WI38 (cell line): Measurements from ENCODE around the gene GPR176.

ENCODE experiments used
- H3K4me3 ChIP-seq: 2 replicates; pipeline ENCODE4 v1.5.1; 2011; ENCODE audit warnings: low read depth, mild to moderate bottlenecking, control low read depth, low read length
- TF ChIP-seq, protein P1 (sequence below): IDR thresholded peaks from 2 replicates; pipeline ENCODE4 v1.5.1; 2012; ENCODE audit warnings: low read depth, mild to moderate bottlenecking, control low read depth, low read length

Gene GPR176

DNA sequence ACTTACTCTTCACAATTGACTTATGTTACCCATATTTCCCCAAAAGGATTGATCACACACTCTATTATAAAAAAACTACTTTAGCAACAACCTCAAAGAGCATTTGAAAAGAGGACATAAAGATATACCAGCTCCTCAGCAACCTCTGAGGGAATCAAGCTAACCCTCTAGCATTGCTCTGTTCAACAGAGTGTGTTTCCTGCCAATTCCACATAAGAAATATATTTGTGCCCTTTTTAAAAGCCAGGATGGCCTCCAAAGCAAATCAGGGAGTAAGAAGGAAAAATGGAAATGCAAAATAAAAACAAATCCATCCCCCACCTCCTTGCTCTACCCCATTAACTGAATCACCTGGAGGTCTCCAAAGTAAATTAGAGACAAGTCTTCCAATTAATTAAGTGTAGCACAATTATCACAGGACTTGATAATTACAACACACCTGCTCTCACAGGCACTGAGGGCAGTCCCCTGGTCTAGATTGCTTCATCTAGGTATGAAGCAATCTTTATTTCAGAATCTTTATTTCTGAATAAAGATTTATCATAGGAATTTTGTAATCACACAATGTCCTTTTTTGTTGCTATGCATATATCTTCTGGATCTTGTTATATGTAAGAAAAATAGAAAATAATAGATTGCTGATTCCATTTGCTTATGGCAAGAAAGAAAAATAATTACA lies 34.8 kb downstream of the GPR176 start:
- H3K4me3 ChIP-seq = no peak overlapping the region
- TF ChIP-seq, protein P1, sequence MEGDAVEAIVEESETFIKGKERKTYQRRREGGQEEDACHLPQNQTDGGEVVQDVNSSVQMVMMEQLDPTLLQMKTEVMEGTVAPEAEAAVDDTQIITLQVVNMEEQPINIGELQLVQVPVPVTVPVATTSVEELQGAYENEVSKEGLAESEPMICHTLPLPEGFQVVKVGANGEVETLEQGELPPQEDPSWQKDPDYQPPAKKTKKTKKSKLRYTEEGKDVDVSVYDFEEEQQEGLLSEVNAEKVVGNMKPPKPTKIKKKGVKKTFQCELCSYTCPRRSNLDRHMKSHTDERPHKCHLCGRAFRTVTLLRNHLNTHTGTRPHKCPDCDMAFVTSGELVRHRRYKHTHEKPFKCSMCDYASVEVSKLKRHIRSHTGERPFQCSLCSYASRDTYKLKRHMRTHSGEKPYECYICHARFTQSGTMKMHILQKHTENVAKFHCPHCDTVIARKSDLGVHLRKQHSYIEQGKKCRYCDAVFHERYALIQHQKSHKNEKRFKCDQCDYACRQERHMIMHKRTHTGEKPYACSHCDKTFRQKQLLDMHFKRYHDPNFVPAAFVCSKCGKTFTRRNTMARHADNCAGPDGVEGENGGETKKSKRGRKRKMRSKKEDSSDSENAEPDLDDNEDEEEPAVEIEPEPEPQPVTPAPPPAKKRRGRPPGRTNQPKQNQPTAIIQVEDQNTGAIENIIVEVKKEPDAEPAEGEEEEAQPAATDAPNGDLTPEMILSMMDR = no peak

DNA sequence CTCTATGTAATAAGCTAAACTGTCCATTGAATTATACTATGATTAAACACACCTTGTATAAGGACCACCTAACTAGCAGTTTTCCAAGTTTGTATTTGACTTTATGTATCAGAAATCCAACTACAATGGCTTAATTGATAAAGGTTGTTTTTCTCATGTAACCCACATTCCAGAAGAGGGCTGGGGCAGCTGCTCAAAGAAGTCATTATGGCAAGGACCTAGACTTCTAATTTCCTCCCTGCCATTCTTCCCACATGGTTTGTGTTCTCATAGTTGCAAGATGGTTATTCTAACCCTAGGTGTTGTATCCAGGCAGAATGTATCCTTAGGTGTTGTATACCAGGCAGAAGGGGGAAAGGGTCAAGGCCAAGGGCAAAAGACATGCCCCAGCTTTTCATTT lies 35.7 kb downstream of the GPR176 start:
- TF ChIP-seq, protein P1 = no peak
- no peak overlapping the region for H3K4me3 ChIP-seq

DNA sequence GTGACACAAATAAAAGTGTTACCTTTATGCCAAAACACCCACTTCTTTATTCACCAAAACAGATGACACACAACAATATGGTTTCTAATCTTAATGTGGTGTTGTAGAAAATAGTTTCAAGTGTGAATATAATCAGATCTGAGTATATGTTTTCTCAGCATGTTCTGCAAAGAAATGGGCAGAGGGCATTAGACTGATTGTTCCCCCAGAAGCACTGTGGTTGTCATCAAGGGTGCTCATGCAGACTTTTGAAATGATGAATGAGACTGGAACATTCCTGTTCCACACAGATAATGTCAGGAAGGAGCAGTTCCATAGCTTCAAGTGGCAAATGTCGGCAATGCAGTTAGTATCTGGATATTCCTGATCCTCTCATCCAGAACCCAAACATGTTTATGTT lies 37.5 kb downstream of the GPR176 start:
- TF ChIP-seq, protein P1 = no peak

DNA sequence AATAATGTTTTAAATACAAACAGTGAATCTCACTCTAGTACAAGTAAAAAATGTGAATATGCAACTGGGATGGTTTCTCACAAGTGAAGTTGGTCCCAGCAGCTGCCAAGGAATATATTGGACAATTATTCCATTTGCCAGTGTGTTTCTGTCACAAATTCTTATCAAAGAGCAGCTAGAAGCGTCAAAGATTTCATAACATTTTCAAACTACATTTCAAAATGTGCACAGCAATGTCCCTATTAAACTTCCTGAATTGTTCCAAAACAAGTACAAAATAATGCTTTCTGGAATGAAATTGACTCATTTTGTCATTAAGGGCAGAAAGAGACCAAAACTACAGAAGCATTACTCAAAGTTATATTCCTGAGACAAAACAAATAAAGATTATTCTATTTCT lies 38.3 kb downstream of the GPR176 start:
- H3K4me3 ChIP-seq = no peak overlapping the region
- TF ChIP-seq, protein P1 = no peak

More for the DNA sequence above, 37.5 kb downstream of the GPR176 start:
- H3K4me3 ChIP-seq = no peak overlapping the region

DNA sequence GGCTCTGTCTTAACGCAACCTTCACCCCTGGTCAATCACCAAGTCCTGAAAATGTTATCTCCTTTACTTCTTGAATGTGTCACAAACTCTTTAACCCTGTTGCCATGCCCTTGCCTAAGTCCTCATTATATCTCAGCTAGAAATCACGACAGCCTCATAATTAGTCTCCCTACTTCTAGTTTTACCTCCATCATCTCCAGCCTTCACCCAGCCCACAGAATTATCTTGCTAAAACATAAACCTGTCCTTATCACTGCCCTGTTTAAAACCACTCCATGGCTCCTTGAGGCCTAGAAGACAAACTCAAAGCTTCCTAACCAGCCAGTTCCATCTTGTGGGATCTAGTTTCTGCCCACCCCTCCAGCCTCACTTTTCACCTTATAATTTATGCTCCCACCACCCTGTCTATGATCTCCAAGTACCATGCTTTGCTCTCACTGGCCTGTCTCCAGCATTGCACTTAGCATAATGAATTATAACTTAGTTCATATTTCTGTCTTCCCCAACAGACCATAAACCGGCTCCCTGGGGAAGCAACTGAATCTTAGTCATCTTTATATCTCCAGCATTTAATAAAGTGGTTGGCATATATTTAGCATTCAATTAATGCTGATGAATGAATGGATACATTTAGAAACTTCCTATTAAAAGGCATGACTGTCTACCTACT lies 39.2 kb downstream of the GPR176 start:
- H3K4me3 ChIP-seq = no peak overlapping the region
- TF ChIP-seq, protein P1 = no peak

DNA sequence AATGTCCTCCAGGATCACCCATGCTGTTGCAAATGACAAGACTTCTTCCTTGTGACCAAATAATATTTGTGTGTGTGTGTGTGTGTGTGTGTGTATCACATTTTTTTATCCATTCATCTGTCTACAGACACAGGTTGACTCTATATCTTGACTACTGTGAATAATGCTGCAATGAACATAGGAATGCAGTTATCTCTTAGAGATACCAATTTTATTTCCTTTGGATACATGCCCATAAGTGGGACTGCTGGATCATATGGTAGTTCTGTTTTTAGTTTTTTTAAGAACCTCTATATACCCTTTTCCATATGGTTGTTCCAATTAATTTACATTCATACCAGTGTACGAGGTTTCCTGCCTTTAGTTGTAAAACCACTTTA lies 41.7 kb downstream of the GPR176 start:
- TF ChIP-seq, protein P1 = no peak
- no peak overlapping the region for H3K4me3 ChIP-seq

DNA sequence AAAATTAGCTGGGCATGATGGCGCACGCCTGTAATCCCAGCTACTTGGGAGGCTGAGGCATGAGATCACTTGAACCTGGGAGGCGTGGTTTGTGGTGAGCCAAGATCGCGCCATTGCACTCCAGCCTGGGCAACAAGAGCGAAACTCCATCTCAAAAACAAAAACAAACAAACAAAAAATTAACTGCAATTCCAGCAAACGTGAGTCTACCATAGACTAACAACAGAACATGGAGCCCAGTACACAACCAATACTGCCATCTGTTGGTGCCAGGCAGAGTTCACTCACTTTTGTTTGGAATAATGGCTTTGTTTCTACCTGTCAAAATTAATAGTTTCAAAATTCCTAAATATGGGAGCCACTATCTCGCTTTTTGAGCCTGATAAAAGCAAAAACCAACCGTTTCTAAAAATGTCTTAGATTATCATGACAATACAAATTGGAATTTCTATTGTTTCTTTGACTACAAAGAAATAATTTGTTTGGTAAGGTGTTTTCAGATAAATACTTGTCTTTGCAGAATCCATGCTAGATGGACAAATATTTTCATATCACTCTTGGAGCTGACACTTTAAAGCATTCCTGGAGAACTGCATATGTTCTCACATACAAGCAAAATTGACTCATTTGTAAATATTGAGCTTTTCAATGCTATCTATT lies 45.0 kb downstream of the GPR176 start:
- TF ChIP-seq, protein P1 = peak; percentile 18; the same call in 1 of the 2 replicates
- no peak overlapping the region for H3K4me3 ChIP-seq
